GM19043 (cell line): ENCODE measurements around the gene EPSTI1.

Experiments used
- ATAC-seq: cut with Tn5 transposase; IDR thresholded peaks from one replicate; pipeline ENCODE4 v1.9.1; 2021; ENCODE audit warnings: low read depth; ENCODE audit not compliant: unreplicated experiment

The EPSTI1 gene, protein sequence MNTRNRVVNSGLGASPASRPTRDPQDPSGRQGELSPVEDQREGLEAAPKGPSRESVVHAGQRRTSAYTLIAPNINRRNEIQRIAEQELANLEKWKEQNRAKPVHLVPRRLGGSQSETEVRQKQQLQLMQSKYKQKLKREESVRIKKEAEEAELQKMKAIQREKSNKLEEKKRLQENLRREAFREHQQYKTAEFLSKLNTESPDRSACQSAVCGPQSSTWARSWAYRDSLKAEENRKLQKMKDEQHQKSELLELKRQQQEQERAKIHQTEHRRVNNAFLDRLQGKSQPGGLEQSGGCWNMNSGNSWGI

DNA sequence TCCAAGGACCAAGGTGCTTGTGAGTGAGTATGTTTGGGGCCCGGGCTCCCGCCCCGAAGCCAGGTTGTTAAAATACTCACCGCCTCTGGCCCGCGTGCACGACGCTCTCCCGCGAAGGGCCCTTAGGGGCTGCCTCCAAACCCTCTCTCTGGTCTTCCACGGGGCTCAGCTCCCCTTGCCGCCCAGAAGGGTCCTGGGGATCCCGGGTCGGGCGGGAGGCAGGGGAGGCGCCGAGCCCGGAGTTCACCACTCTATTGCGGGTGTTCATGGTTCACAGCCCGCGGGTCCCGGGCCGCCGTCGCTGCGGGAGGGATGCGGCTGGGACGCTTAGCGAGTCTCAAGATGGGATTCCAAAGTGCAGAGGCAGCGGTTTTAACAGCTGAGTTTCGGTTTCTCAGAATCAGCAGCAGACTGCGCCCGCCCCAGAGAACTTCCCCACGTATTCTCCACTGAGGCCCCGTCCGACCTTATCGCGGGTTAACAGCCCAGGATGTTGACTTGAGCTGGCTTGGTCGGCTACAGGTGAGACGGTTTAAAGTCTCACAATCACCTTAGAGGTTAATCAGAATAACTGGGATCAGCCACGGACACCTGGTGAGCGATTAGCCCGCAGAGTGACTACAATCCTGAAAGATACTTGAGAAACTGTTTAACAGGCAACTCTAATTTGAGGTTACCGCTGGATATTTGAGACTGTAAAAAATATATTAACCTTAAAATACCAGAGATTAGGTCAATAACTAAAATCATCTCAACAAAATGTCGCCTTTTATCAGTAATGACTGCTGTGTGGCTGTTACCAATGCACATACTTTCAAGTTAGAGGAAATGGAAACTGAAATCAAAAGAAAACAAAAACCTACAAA is at the start of gene EPSTI1:
TSS of gene EPSTI1 (minus strand) at position 344 of the 866 bp plus-strand sequence. CDS start at position 268, 76 bp downstream.
- peak; percentile 65 for ATAC-seq

DNA sequence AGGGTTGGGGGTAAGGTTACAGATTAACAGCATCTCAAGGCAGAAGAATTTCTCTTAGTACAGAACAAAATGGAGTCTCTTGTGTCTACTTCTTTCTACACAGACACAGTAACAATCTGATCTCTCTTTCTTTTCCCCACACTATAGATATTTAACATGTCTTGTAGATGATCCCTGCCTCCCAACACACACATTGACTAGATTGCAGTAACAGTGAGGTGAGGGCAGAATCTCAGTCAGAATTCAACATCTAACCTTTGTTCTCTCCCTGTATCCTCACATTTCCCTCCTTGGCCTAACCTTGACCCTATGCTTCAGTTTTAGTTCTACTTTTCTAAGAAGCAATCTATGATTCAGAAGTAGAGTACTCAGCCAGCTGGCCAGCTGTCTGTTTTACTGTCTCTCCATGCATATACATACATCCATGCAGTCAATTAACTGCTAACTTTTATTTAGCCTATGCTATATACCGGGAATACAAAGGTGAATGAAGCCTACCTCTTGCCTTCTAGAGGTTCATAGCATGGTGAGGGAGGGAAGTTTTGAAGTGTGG is 49.4 kb upstream of the EPSTI1 start:
- ATAC-seq: peak; percentile 58

DNA sequence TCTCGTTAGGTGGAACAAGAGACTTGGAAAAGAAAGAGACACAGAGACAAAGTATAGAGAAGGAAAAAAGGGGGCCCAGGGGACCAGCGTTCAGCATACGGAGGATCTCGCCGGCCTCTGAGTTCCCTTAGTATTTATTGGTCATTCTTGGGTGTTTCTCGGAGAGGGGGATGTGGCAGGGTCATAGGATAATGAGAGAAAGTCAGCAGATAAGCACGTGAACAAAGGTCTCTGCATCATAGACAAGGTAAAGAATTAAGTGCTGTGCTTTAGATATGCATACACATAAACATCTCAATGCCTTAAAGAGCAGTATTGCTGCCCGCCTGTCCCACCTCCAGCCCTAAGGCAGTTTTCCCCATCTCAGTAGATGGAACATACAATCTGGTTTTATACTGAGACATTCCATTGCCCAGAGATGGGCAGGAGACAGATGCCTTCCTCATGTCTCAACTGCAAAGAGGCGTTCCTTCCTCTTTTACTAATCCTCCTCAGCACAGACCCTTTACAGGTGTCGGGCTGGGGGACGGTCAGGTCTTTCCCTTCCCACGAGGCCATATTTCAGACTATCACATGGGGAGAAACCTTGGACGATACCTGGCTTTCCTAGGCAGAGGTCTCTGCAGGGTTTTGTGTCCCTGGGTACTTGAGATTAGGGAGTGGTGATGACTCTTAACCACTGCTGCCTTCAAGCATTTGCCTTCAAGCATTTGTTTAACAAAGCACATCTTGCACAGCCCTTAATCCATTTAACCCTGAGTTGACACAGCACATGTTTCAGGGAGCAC is 48.7 kb upstream of the EPSTI1 start:
- peak; percentile 25 for ATAC-seq

DNA sequence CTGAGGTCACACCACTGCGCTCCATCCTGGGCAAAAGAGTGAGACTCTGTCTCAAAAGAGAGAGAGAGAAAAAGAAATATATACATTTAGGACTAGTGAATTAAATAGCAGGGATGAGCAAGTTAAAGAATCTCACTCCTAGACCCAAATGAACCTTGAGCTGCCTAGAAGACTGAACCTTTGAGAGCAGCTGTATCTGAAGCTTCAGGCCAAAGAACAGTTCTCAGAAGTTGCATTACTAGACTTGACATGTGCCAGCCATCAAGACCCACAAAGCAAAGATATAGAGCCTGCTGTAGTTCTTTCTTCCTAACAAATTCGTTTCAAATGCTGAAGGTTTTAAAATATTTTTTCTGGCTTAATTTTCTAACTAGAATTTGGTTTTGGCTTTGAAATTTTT is 47.9 kb upstream of the EPSTI1 start:
- ATAC-seq: no peak

DNA sequence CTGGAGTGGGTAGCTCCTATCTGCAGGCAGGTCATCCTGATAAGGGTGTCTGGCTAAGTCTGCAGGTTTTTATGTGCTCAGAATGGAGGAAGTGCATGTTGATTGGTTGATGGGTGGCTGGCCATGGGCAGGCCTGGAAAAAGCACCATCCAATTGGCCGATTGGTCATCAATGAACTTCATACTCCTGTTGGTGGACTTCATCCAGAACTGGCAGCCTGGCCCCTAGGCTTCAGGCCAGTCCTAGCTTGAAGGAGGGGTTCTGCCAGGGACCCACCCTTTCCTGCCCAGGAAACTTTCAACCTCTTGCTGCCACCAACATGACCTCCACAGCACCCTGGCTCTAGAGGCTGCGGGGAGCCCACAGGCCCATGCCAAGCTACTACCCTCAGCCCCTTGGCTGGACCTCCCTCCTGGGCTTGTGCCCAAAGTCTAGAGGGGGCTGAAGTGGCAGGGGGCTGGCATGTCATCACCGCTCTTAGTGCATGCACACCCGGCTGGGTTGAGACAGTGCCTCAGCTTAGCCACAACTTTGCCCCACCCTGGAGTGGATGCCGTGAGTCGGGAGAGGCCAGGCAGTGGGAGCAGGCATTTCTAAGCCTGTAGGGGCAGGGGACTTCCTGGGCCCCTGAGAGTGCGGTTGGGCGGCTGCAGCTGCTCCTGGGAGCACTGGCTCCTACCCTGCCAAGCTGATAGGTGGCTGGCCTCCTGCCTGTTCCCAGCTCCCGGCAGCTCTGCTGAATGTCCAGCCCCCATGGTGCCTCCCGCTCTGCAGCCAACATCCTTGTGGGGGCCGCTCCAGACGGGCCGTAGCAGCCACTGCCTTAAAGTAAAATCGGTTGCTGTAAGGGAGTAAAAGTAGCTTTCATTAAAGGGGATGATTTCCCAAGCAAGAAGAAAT is 44.6 kb upstream of the EPSTI1 start:
- no peak for ATAC-seq

DNA sequence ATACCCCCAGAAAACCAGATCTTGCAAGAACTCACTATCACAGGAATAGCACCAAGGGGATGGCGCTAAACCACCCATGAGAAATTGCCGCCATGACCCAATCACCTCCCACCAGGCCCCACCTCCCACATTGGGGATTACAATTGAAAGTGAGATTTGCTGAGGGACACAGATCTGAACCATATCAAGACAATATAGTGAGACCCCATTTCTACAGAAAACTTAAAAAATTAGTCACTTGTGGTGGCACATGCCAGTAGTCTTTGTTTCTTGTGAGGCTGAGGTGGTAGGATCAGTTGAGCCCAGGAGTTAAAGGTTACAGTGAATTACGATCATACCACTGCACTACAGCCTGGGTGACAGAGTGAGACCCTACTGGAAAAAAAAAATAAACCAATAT is 41.0 kb upstream of the EPSTI1 start:
- ATAC-seq: no peak

DNA sequence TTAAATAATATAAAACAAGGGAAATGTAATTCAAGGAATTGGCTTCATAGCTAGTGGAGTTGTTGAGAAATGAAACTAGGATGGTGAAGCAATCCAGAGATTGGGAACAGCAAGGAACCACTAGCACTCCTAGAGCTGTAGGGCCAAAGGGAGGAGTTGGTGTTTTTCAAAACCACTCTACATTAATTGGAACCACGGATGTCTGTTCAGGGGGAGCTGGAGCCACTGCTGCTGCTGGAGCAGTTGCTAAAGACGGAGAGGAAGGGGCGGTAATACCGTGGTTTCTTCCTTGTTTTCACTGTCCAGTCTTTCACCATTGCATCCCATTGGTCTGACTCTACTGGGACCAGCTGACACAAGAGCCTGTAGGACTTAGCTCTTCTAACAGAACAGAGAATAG is 39.8 kb upstream of the EPSTI1 start:
- no peak for ATAC-seq

DNA sequence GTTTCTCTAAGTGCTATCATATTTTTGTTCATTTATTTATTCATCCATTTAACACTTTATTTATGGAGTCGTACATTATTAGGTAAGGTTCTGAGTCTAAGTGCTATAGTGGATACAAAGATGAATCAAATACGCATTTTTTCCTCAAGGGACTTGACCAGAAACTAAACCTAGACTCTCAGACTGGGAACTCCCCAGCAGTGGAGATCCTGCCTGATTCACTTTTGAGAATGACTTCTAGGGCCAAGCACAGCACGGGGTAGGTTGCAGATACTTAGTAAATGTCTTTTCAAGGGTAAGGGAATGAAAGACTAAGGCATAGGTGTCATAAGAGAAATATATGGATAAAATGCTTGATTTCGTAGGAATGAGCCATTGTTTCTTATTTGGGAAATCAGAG is 38.5 kb upstream of the EPSTI1 start:
- peak; percentile 57 for ATAC-seq

DNA sequence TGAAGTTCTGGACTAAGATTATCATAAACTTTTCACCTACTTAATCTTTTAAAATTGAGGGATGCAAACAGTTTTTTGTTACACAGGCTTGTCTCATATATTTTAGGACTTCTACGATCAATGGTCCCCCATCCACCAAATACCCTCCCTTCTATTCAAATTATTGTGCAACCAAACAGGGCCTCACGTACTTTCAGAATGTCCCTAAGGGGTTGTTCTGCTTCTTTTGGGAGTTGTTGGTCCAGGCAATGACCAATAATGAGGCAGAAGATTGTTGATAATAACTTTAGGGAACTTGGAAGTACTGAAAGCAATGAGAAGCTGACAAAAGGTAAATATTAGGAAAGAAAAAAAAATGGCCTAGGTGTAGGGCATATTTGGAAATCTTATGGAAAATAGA is 34.2 kb upstream of the EPSTI1 start:
- ATAC-seq: no peak

DNA sequence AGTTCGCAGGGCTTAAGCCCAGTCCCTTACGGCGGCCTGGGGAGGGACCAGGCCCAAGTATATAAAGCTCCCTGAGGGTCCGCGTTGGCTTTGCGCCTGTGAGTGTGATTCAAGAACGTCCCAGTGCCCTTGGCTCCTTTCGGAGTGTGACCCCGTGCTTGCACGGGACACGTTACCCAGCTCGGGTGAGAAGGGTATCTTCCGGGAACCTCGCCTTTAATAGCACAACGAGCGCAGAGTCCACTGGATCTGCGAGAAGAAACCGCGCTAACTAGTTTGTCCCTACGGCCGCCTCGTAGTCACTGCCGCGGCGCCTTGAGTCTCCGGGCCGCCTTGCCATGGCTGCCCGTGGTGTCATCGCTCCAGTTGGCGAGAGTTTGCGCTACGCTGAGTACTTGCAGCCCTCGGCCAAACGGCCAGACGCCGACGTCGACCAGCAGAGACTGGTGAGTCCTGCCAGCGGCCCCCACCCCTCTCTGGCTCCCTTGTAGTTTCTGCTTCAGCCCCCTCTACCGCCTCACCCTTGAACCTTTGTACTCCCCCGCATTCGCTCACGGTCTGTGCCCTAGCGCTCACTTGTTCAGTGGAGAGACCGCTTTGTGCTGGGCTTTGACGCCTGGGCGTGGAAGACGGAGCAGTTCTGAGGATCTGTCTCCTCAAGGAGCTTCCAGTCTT is 31.4 kb upstream of the EPSTI1 start, which contains the start of gene DNAJC15:
TSS of gene DNAJC15 (plus strand) at position 298 of the 675 bp plus-strand sequence. CDS start at position 339, 41 bp downstream.
- peak; percentile 78 for ATAC-seq

DNA sequence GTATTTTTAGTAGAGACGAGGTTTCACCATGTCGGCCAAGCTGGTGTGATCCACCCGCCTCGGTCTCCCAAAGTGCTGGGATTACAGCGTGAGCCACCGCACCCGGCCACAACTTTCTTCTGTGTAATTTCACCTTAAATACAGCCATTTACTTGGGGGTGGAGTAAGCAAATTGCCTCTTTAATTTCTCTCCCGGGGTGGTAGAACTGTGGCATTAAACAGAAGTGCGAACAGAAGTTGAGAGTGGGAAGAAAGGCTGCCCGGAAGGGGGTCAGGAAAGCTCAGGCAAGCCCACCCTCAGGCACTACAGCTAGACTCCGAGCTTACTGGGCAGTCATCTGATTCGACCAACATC is 30.9 kb upstream of the EPSTI1 start:
- no peak for ATAC-seq

DNA sequence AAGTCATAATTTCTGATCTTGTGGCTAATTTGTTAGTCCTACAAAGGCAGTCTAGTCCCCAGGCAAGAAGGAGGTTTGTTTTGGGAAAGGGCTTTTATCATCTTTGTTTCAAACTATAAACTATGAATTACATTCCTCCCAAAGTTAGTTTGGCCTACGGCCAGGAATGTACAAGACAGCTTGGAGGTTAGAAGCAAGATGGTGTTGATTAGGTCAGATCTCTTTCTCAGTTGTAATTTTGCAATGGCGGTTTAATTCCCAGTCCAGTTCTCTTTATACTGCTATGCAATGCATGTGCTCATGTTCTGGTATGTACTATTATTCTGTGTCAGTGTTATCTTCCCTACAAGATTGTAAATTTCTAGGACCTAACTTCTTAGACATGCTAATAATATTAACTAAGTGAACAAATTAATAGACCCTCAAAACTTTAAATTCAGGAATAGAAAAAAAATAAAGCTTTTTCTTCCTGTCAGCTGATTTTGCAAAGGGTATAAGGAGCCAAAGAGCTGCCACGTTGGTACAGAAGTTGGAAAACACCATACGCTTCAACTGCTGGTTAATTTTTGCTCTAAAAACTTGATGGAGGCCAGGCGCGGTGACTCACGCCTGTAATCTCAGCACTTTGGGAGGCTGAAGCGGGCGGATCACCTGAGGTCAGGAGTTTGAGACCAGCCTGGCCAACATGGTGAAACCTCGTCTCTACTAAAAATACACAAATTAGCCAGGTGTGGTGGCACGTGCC is 30.1 kb upstream of the EPSTI1 start:
- no peak for ATAC-seq

DNA sequence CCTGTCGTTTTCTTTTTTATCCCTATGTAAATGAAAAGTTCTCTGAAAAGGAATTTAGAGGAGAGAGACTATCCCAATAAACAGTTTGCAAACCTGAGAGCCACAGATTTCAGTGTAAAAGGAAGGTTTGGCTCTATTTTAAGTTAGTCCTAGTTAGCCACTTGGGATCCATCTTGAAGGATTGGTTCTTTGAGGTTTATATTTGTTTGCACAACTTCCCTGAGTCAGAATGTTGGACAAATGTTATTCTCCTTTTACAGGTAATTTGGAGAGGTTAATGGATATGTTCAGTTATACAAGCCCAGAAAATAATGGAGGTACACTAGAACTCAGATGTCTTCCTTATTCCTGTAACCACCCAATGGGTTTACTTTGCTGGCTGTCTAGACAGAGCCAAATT is 28.8 kb upstream of the EPSTI1 start:
- ATAC-seq: no peak

DNA sequence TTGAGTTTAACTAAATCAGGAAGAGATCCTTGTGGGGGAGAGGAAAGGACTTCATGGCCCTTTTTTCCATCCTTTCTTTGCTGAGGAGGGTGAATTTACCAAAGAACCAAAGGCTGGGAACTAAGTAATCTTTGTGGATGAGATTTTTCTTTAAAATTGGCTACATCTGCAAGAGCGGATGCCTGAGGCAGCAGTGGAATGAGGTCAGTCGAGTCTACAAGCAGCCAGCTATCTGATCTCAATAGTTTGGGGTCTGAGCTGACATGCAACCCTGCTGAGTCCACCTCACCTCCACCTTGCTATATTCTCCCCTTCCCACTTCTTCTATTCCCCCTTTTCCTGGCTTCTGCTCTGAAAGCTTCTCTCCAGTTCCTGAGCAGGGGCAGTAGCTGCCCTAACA is 27.8 kb upstream of the EPSTI1 start:
- ATAC-seq: no peak

DNA sequence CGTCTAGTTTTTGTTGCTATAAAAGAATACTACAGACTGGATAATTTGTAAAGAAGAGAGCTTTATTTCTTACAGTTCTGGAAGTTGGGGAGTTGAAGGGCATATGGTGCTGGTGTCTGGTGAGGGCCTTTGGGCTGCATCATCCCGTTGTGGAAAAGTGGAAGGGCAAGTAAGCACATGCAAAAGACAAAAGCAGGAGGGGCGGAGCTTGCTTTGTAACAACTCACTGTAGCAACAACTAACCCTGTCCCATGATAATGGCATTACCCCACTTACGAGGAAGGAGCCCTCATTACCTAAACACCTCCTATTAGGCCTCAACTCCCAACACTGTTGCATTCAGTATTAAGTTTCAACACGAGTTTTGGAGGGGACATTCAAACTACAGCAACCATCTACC is 24.2 kb upstream of the EPSTI1 start:
- no peak for ATAC-seq

DNA sequence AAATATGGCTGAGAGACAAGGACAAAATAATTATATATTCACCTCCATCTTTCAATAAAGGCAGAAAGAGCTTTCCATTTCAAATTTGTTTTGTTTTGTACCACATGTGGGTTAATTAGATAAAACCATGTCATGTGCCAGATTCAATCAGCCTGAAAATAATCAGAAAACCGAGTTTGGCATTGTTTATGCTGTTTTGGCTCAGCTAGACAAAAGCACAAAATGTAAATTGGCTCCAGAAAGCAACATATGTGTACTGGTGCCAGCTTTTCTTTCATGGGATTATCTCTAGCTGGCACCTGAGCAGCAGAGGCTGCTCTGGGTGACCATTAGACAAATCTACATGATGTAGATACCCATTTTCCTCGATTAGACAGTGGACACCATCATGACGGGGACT is 22.1 kb upstream of the EPSTI1 start:
- no peak for ATAC-seq

DNA sequence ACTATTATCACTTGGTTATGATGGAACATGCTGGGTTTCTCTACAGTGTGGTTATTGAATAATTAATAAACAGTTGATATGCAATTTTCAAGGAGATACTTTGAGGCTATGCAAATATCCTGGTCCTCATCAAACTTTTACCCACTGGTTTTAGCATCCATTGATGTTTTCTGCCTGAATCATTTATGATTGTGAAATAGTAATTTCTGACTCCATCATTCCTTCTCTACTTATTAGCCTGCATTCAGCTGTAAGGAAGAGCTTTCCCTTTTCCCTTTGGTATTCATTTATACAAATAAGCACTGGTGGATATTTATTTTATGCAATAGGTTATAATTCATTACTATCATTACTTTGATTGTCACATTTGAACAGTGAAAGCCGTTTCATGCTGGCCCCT is 17.5 kb upstream of the EPSTI1 start:
- ATAC-seq: no peak

DNA sequence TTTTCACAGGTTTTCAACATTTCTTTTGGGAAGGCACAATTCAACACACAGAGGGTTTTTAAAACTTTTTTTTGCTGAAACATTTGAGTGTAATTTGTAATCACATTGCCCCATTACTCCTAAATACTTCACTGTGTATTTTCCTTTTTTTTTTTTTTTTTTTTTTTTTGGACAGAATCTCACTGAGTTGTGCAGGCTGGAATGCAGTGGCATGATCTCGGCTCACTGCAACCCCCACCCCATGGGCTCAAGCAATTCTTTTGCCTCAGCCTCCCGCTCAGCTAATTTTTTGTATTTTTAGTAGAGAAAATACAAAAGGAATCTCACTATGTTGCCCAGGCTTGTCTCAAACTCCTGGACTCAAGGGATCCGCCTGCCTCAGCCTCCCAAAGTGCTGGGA is 16.6 kb upstream of the EPSTI1 start:
- ATAC-seq: no peak
